B cell (primary cell): ENCODE measurements around the gene CCPG1.

ENCODE experiments used
- EZH2 ChIP-seq: IDR thresholded peaks from 2 replicates; pipeline ENCODE4 v1.6.1; 2012; ENCODE audit warnings: borderline replicate concordance, low read depth, mild to moderate bottlenecking, moderate library complexity, low read length; ENCODE audit not compliant: insufficient read depth, poor library complexity, severe bottlenecking
- TF ChIP-seq, protein P1 (sequence below): fragments of 200-600 bp; IDR thresholded peaks from one replicate; pipeline ENCODE4 v1.8.0; 2022; ENCODE audit warnings: antibody characterized with exemption, mild to moderate bottlenecking

- TF ChIP-seq, protein P1, sequence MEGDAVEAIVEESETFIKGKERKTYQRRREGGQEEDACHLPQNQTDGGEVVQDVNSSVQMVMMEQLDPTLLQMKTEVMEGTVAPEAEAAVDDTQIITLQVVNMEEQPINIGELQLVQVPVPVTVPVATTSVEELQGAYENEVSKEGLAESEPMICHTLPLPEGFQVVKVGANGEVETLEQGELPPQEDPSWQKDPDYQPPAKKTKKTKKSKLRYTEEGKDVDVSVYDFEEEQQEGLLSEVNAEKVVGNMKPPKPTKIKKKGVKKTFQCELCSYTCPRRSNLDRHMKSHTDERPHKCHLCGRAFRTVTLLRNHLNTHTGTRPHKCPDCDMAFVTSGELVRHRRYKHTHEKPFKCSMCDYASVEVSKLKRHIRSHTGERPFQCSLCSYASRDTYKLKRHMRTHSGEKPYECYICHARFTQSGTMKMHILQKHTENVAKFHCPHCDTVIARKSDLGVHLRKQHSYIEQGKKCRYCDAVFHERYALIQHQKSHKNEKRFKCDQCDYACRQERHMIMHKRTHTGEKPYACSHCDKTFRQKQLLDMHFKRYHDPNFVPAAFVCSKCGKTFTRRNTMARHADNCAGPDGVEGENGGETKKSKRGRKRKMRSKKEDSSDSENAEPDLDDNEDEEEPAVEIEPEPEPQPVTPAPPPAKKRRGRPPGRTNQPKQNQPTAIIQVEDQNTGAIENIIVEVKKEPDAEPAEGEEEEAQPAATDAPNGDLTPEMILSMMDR = no peak
- no peak for TF ChIP-seq EZH2
Observed at GRCh38 chr15:55349282-55349681, 58.9 kb downstream of the CCPG1 start.
